Measurements from ENCODE around the gene NIPBL.

DNA sequence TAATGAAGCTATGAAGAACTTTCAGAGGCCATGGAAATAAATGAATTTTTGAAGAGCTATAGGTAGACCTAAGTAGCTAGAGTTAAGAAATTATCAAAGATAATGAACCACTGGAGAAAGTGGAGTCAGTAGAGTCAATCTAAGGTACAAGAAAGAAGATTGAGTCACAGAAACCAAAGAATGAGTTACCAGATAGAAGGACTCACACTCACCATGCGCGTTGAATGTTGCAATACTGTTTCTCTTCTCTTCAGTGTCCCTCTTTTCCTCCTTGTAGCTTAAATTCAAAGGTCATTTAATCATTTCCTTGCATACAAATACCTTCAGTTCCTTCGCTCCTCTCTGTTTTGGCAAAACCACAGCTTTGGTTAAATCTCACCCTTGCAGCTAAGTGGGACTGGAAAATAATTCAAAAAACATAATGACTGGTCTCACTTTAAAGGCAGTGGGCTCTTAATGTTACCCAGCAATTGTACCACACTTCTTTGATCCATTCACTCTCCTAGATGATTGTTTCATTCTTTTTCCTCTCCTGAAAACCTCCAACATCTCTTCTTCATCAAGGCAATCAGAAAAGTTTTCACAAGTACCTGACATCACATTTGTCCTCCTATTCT is 58.3 kb downstream of the NIPBL start:
- TF ChIP-seq, protein P1, sequence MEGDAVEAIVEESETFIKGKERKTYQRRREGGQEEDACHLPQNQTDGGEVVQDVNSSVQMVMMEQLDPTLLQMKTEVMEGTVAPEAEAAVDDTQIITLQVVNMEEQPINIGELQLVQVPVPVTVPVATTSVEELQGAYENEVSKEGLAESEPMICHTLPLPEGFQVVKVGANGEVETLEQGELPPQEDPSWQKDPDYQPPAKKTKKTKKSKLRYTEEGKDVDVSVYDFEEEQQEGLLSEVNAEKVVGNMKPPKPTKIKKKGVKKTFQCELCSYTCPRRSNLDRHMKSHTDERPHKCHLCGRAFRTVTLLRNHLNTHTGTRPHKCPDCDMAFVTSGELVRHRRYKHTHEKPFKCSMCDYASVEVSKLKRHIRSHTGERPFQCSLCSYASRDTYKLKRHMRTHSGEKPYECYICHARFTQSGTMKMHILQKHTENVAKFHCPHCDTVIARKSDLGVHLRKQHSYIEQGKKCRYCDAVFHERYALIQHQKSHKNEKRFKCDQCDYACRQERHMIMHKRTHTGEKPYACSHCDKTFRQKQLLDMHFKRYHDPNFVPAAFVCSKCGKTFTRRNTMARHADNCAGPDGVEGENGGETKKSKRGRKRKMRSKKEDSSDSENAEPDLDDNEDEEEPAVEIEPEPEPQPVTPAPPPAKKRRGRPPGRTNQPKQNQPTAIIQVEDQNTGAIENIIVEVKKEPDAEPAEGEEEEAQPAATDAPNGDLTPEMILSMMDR (IDR thresholded peaks at IDR 0.05; ENCODE audit: control extremely low read depth in 1 of 3, insufficient read depth in 1 of 3, low read depth in 1 of 3, low read length in 3 of 3): no peak
- TF ChIP-seq SP1 (IDR thresholded peaks at IDR 0.05; ENCODE audit: low read depth, low read length) (no peak), FOSL1 (IDR thresholded peaks at IDR 0.05; ENCODE audit: insufficient read depth, low read depth, low read length) (no peak), BRCA1 (IDR thresholded peaks at IDR 0.05; ENCODE audit: low read depth, low read length) (no peak), SIRT6 (IDR thresholded peaks at IDR 0.05; ENCODE audit: low read length) (no peak), EZH2 (IDR thresholded peaks at IDR 0.05; ENCODE audit: low read depth, low read length, severe bottlenecking) (no peak), MAX (IDR thresholded peaks at IDR 0.05) (no peak), ATF3 (IDR thresholded peaks at IDR 0.05; ENCODE audit: insufficient read depth, low read depth, low read length) (no peak), RAD21 (IDR thresholded peaks at IDR 0.05 in 1 of 2, conservative IDR thresholded peaks at IDR 0.05 in 1 of 2; ENCODE audit: low read depth in 2 of 2, low read length in 2 of 2) (no peak), TAF1 (IDR thresholded peaks at IDR 0.05; ENCODE audit: low read depth, low read length) (no peak)

Measured in H1 (cell line).